ENCODE results near the gene NUDT17.

DNA sequence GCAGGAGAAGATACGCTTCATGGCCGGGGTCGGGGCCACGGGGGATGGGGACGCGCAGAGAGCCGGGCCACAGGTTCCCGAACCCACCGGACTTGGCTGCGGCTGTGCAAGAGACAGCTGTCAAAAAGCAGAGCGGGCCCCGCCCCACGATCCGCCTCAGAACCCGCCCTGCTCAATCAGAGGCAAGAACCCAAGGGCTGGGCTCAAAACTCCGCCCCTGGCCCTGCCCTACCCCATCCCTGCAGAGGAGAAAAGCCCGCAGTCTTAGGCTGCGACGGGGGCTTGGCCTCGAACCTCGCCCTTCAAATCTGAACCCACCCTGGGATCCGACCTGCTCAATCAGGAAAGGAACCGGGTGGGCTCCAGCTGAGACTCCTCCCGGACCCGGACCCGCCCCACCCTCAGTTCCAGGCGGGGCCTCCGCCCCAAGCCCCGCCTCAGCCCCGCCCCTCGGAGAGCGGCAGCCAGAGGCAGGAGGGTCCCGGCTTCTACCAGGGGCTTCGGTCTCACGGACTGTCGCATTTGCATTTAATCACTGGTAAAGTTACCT, 40.4 kb downstream of the NUDT17 start, which contains the start of gene ANKRD35:
- no peak for TF ChIP-seq ZNF221 (tag by site-specific recombination; IDR thresholded peaks at IDR 0.05; ENCODE audit: borderline replicate concordance)
- no peak for TF ChIP-seq ZNF274 (IDR thresholded peaks at IDR 0.05; ENCODE audit: low read length)
- TF ChIP-seq ZNF274 (tag by site-specific recombination; IDR thresholded peaks at IDR 0.05; ENCODE audit: borderline replicate concordance): no peak
- TF ChIP-seq ZNF433 (tag by site-specific recombination; IDR thresholded peaks at IDR 0.05; ENCODE audit: low read depth): no peak
- TF ChIP-seq CTCF (tag by site-specific recombination; IDR thresholded peaks at IDR 0.05): no peak
- no peak for TF ChIP-seq KLF7 (tag by site-specific recombination; IDR thresholded peaks at IDR 0.05; ENCODE audit: borderline replicate concordance)
- TF ChIP-seq ZNF600 (tag by site-specific recombination; IDR thresholded peaks at IDR 0.05): no peak
- no peak for TF ChIP-seq ZNF776 (tag by site-specific recombination; IDR thresholded peaks at IDR 0.05; ENCODE audit: borderline replicate concordance)
- no peak for TF ChIP-seq ZNF658 (tag by site-specific recombination; IDR thresholded peaks at IDR 0.05)
- TF ChIP-seq, protein P1, sequence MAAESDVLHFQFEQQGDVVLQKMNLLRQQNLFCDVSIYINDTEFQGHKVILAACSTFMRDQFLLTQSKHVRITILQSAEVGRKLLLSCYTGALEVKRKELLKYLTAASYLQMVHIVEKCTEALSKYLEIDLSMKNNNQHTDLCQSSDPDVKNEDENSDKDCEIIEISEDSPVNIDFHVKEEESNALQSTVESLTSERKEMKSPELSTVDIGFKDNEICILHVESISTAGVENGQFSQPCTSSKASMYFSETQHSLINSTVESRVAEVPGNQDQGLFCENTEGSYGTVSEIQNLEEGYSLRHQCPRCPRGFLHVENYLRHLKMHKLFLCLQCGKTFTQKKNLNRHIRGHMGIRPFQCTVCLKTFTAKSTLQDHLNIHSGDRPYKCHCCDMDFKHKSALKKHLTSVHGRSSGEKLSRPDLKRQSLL (tag by site-specific recombination; IDR thresholded peaks at IDR 0.05): no peak
- no peak for TF ChIP-seq BCL6B (tag by site-specific recombination; IDR thresholded peaks at IDR 0.05)
- no peak for TF ChIP-seq ZNF350 (tag by site-specific recombination; IDR thresholded peaks at IDR 0.05)
